Natural killer cell treated with Interleukin-12 subunit alpha and Interleukin-12 subunit beta and Interleukin-15 and Interleukin-18, amount 100 ng/mL, for 72 hours (primary cell): Measurements from ENCODE around the gene NKAPD1. TPM values are rescaled to one million over a fixed set of nuclear protein-coding genes. Genes with fewer than 3 reads are reported as not detected.
"Not testable (repeated sequence)": the region's sequence is repeated elsewhere in the genome, so short reads cannot be mapped to it uniquely, and the experiment has no call there.

ENCODE experiments used
- ATAC-seq, 2 donors: fragments of 150-1000 bp; cut with Tn5 transposase in 1 of 2; sonication (Bioruptor Pico), chemical (Tn5 transposase) in 1 of 2; 2 replicates each; pipeline ENCODE4 v1.10.0; 2021
- DNase-seq: peaks from one replicate; pipeline ENCODE4 v3.0.0; 2022; ENCODE audit warnings: low spot score
- H3K27ac Mint-ChIP-seq, 2 donors: 1 replicate in 1 of 2; 2 replicates in 1 of 2; pipeline ENCODE4 v1.8.0; 2022; ENCODE audit warnings: mixed read lengths in 2 of 2, mild to moderate bottlenecking in 1 of 2, moderate library complexity in 1 of 2
- H3K27me3 Mint-ChIP-seq, 2 donors: 1 replicate in 1 of 2; 2 replicates in 1 of 2; pipeline ENCODE4 v1.8.0; 2022; ENCODE audit warnings: mixed read lengths in 2 of 2
- H3K36me3 Mint-ChIP-seq: one replicate; pipeline ENCODE4 v1.8.0; 2022; ENCODE audit warnings: mixed read lengths
- H3K4me1 Mint-ChIP-seq, 2 donors: 1 replicate in 1 of 2; 2 replicates in 1 of 2; pipeline ENCODE4 v1.8.0; 2022; ENCODE audit warnings: low read depth in 2 of 2, mixed read lengths in 2 of 2, mild to moderate bottlenecking in 1 of 2
- H3K4me3 Mint-ChIP-seq: one replicate; pipeline ENCODE4 v1.8.0; 2022; ENCODE audit warnings: mixed read lengths
- H3K9me3 Mint-ChIP-seq: 2 replicates; pipeline ENCODE4 v1.8.0; 2022; ENCODE audit warnings: mixed read lengths
- total RNA-seq, 2 donors: library from RNA; stranded (reverse); gene quantifications; one replicate each; pipeline ENCODE4 v1.2.3, GENCODE V29; 2022

Gene NKAPD1
- 10 to 100 TPM; 15.8 to 21.1 TPM for total RNA-seq

- peaks cover 6% of the 10 kb centered on the region in 2 donors for H3K27me3 Mint-ChIP-seq
- peak within 1 kb of the TSS; percentile 88 for H3K27ac Mint-ChIP-seq
- DNase-seq (peak; percentile 82), ATAC-seq (peak; percentile 92 to 93)
- peak within 1 kb of the TSS; percentile 89 for H3K4me3 Mint-ChIP-seq
- no peaks in the 10 kb centered on the region for H3K9me3 Mint-ChIP-seq
- peaks cover 13% of the 10 kb centered on the region for H3K36me3 Mint-ChIP-seq
- peaks cover 22 to 31% of the 10 kb centered on the region in 2 donors for H3K4me1 Mint-ChIP-seq
Observed at GRCh38 chr11:112073941-112074811, at the start of gene NKAPD1, which contains the start of gene PIH1D2. Gene NKAPD1, plus strand, starts transcription at chr11:112074299. Its CDS starts 1,276 bp downstream, at chr11:112075575. Gene PIH1D2, minus strand, starts transcription at chr11:112074017. Its CDS starts 843 bp downstream, at chr11:112073174.

- H3K4me3 Mint-ChIP-seq = peak within 1 kb of the TSS; percentile 98
- H3K36me3 Mint-ChIP-seq = peaks cover 5% of the 10 kb centered on the region
- H3K27ac Mint-ChIP-seq = peak within 1 kb of the TSS; percentile 94 to 99
- peak; percentile 91 for DNase-seq
- no peaks in the 10 kb centered on the region for H3K27me3 Mint-ChIP-seq
- ATAC-seq = peak; percentile 95
- no peaks in the 10 kb centered on the region for H3K9me3 Mint-ChIP-seq
- peaks cover 17 to 18% of the 10 kb centered on the region in 2 donors for H3K4me1 Mint-ChIP-seq
Observed at GRCh38 chr11:112024773-112025678, 49.1 kb upstream of the NKAPD1 start, which contains the start of gene DLAT. Gene DLAT, plus strand, starts transcription at chr11:112025408. Its CDS starts 65 bp downstream, at chr11:112025473.

DNA sequence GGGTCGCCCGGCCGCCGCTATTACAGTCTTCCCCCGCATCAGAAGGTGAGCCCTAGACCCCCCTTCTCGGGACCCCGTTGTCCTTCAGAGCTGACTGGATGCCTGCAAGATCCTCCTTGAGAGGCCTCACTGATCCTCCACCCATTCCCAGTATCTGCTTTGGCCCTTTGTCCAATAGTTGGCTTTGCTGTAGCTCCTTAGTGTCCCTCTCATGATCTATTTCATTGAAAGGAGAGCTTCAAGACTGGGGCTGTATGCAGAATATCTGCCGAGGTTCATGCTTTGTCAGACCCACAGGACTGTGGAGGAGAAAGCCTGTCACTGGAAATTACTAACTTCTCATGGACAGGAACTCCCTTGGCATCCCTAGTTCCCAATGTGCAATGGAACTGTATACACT, 48.4 kb upstream of the NKAPD1 start:
- H3K4me3 Mint-ChIP-seq = peak overlapping the region; percentile 98
- H3K9me3 Mint-ChIP-seq = no peaks in the 10 kb centered on the region
- no peak for ATAC-seq
- H3K4me1 Mint-ChIP-seq = peaks cover 18 to 20% of the 10 kb centered on the region in 2 donors
- H3K27me3 Mint-ChIP-seq = no peaks in the 10 kb centered on the region
- DNase-seq = no peak
- peaks cover 5% of the 10 kb centered on the region for H3K36me3 Mint-ChIP-seq
- H3K27ac Mint-ChIP-seq = peak overlapping the region; percentile 94 to 99

GRCh38 chr11:112026784-112027410, 47.2 kb upstream of the NKAPD1 start:
- H3K36me3 Mint-ChIP-seq = not testable (repeated sequence)

GRCh38 chr11:112029460-112029859, 44.6 kb upstream of the NKAPD1 start:
- H3K27ac Mint-ChIP-seq = no peak overlapping the region

More at GRCh38 chr11:112026784-112027410, 47.2 kb upstream of the NKAPD1 start:
- not testable (repeated sequence) for H3K4me3 Mint-ChIP-seq, H3K27me3 Mint-ChIP-seq, ATAC-seq, DNase-seq, H3K27ac Mint-ChIP-seq, H3K9me3 Mint-ChIP-seq
- H3K4me1 Mint-ChIP-seq = peaks cover 18 to 20% of the 10 kb centered on the region in 2 donors

DNA sequence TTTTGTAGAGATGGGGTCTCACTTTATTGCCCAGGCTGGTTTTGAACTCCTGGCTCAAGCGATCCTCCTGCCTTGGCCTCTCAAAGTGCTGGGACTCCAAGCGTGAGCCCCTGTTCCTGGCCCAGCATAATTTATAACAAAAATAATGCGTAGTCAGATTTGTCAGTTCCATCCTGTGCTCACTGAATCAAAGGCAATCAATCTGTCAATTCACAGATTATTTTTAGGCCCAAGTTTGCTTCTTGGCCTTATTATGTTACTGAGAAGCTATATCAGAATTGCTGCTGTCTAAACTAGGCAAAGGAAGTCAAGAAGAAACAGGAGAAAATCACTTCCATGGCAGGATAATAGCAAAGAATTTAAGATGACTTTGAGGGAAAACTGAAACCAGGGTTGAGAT, 40.2 kb upstream of the NKAPD1 start:
- Mint-ChIP-seq H3K4me1 (peaks cover 0 to 3% of the 10 kb centered on the region in 2 donors), H3K4me3 (no peak overlapping the region), H3K27ac (no peak overlapping the region), H3K9me3 (no peaks in the 10 kb centered on the region), H3K27me3 (no peaks in the 10 kb centered on the region), H3K36me3 (peaks cover 2% of the 10 kb centered on the region)
- DNase-seq = no peak
- ATAC-seq = no peak

More at GRCh38 chr11:112029460-112029859, 44.6 kb upstream of the NKAPD1 start:
- Mint-ChIP-seq H3K27me3 (no peaks in the 10 kb centered on the region), H3K9me3 (no peaks in the 10 kb centered on the region), H3K4me1 (peaks cover 8 to 14% of the 10 kb centered on the region in 2 donors), H3K4me3 (no peak overlapping the region), H3K36me3 (peaks cover 5% of the 10 kb centered on the region)
- DNase-seq (no peak), ATAC-seq (no peak)

DNA sequence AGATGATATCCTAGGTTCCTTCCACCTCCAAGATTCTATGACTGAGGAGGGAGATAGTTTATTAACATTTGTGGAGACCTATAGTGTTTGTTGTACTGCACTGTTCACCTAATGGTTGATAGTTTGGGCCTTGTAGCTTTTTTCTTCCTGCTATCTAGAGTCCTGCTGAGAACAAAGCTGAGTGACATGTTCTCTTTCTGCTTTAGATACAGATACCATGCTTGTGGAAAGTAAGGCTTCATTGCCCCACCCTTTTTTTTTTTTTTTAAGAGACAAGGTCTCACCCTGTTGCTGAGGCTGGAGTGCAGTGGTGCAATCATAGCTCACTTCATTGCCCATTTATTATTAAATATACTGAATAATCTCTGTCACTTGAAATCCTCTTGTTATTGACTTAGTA, 36.6 kb upstream of the NKAPD1 start:
- H3K36me3 Mint-ChIP-seq = peaks cover 13% of the 10 kb centered on the region

DNA sequence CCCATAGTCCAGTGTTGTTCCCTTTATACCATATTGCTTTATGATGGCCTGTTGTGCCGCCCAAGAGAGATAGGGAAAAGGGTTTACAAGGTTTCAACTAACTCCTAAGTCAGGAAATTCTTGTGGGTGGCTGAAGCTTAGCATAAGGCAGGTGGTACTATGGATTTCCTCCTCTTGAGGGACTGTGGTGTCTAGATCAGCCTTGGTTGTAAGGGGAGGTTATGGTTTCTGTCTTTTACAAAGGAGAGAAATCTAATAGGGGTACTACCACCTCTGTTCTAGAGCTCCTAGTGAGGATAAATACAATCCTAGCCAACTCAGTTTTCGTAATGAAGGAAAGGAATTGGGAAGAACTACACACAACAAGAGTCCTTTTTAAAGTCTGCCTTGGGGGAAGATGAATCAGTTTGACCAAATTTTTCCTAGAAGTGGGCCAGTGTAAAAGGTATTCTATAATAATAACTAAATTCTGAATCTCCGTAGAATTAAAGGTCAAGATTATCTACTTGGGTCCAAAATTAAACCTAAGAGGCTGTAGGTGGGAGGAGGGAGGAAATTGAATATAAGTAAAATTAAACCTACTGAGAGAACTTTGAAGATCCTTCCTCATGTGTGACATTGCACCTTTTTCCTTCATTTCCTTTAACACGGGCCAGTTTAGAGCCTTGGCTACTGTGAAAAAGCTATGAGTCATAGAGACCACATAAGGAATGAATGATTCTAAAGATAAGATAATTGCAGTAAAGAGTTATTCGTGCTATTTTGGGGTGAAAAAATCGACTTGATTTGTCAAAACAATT, 31.7 kb upstream of the NKAPD1 start:
- ATAC-seq (no peak), DNase-seq (no peak)
- H3K27me3 Mint-ChIP-seq = no peaks in the 10 kb centered on the region
- no peaks in the 10 kb centered on the region for H3K9me3 Mint-ChIP-seq
- H3K4me1 Mint-ChIP-seq = peaks cover 3 to 9% of the 10 kb centered on the region in 2 donors
- H3K27ac Mint-ChIP-seq = peak overlapping the region; percentile 2 to 12
- peaks cover 27% of the 10 kb centered on the region for H3K36me3 Mint-ChIP-seq
- H3K4me3 Mint-ChIP-seq = no peak overlapping the region

More for the DNA sequence above, 36.6 kb upstream of the NKAPD1 start:
- H3K9me3 Mint-ChIP-seq = no peaks in the 10 kb centered on the region
- H3K27me3 Mint-ChIP-seq = no peaks in the 10 kb centered on the region
- peaks cover 3 to 5% of the 10 kb centered on the region in 2 donors for H3K4me1 Mint-ChIP-seq
- H3K4me3 Mint-ChIP-seq = no peak overlapping the region
- ATAC-seq = no peak
- DNase-seq = no peak
- no peak overlapping the region for H3K27ac Mint-ChIP-seq

GRCh38 chr11:112042961-112043304, 31.2 kb upstream of the NKAPD1 start:
- Mint-ChIP-seq H3K4me3 (no peak overlapping the region), H3K27ac (peak overlapping the region; percentile 2 to 12), H3K9me3 (no peaks in the 10 kb centered on the region), H3K36me3 (peaks cover 33% of the 10 kb centered on the region), H3K4me1 (peaks cover 3 to 10% of the 10 kb centered on the region in 2 donors), H3K27me3 (no peaks in the 10 kb centered on the region)
- no peak for ATAC-seq
- DNase-seq = no peak

GRCh38 chr11:112044961-112045360, 29.1 kb upstream of the NKAPD1 start:
- Mint-ChIP-seq H3K4me3 (no peak overlapping the region), H3K27ac (no peak overlapping the region), H3K36me3 (peaks cover 35% of the 10 kb centered on the region), H3K9me3 (no peaks in the 10 kb centered on the region), H3K4me1 (peaks cover 6 to 16% of the 10 kb centered on the region in 2 donors), H3K27me3 (no peaks in the 10 kb centered on the region)
- no peak for ATAC-seq
- no peak for DNase-seq

DNA sequence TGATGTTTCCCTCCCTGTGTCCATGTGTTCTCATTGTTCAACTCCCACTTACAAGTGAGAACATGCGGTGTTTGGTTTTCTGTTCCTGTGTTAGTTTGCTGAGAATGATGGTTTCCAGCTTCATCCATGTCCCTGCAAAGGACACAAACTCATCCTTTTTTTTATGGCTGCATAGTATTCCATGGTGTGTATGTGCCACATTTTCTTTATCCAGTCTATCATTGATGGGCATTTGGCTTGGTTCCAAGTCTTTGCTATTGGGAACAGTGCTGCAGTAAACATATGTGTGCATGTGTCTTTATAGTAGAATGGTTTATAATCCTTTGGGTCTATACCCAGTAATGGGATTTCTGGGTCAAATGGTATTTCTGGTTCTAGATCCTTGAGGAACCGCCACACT, 27.5 kb upstream of the NKAPD1 start:
- Mint-ChIP-seq H3K36me3 (peaks cover 36% of the 10 kb centered on the region), H3K4me1 (peaks cover 3 to 16% of the 10 kb centered on the region in 2 donors)
- not testable (repeated sequence) for H3K4me3 Mint-ChIP-seq, H3K9me3 Mint-ChIP-seq, H3K27ac Mint-ChIP-seq, ATAC-seq, H3K27me3 Mint-ChIP-seq, DNase-seq

- not testable (repeated sequence) for H3K4me1 Mint-ChIP-seq, H3K9me3 Mint-ChIP-seq, H3K27ac Mint-ChIP-seq, H3K27me3 Mint-ChIP-seq, H3K4me3 Mint-ChIP-seq, ATAC-seq, DNase-seq
- H3K36me3 Mint-ChIP-seq = peaks cover 43% of the 10 kb centered on the region
Observed at GRCh38 chr11:112048256-112048655, 25.8 kb upstream of the NKAPD1 start.
